Spleen (tissue), 11 donors: Measurements from ENCODE around the gene BCAR3. TPM values are rescaled to one million over a fixed set of nuclear protein-coding genes. Genes with fewer than 3 reads are reported as not detected.

Experiments
- DNase-seq: peaks from one replicate; pipeline ENCODE4 v3.0.0-alpha.2; 2020
- H3K27ac ChIP-seq, 8 donors: fragments of 200-600 bp; sonication (generic) in 7 of 8; 1 replicate in 4 of 8; 2 replicates in 4 of 8; pipeline versions ENCODE4 v1.5.0 to v1.8.0; 2016 to 2021; ENCODE audit warnings: inconsistent platforms in 4 of 8, mild to moderate bottlenecking in 4 of 8, moderate library complexity in 1 of 8
- H3K27me3 ChIP-seq, 7 donors: fragments of 200-600 bp; sonication (generic) in 6 of 7; replicated peaks in 1 of 7; 1 replicate in 4 of 7; 2 replicates in 3 of 7; pipeline versions ENCODE4 v1.5.0 to v1.8.0; 2016 to 2021; ENCODE audit warnings: inconsistent platforms in 3 of 7, mild to moderate bottlenecking in 1 of 7
- H3K36me3 ChIP-seq, 6 donors: fragments of 200-600 bp; sonication (generic) in 5 of 6; 1 replicate in 4 of 6; 2 replicates in 2 of 6; pipeline versions ENCODE4 v1.5.0 to v1.8.0; 2016 to 2021; ENCODE audit warnings: inconsistent platforms in 2 of 6
- H3K4me1 ChIP-seq, 6 donors: fragments of 200-600 bp; sonication (generic) in 5 of 6; 1 replicate in 3 of 6; 2 replicates in 3 of 6; pipeline versions ENCODE4 v1.5.0 to v1.8.0; 2016 to 2021; ENCODE audit warnings: inconsistent platforms in 3 of 6
- H3K4me3 ChIP-seq, 8 donors: fragments of 200-600 bp; sonication (generic) in 7 of 8; 1 replicate in 4 of 8; 2 replicates in 4 of 8; pipeline versions ENCODE4 v1.5.0 to v1.8.0; 2016 to 2021; ENCODE audit warnings: inconsistent platforms in 4 of 8, mild to moderate bottlenecking in 4 of 8, moderate library complexity in 2 of 8
- H3K9me3 ChIP-seq, 8 donors: fragments of 200-600 bp; sonication (generic) in 7 of 8; 1 replicate in 4 of 8; 2 replicates in 4 of 8; pipeline versions ENCODE4 v1.5.0 to v1.8.0; 2016 to 2021; ENCODE audit warnings: inconsistent platforms in 4 of 8
- POLR2A ChIP-seq, 3 donors: fragments of 450-650 bp; IDR thresholded peaks; one replicate each; pipeline ENCODE4 v1.5.1; 2017; ENCODE audit warnings: antibody characterized with exemption in 3 of 3, mild to moderate bottlenecking in 1 of 3
- POLR2AphosphoS5 ChIP-seq, 3 donors: sonication (generic); formaldehyde crosslinking; IDR thresholded peaks; one replicate each; pipeline ENCODE4 v1.5.1; 2017; ENCODE audit warnings: antibody characterized with exemption in 3 of 3
- whole genome bisulfite sequencing, 5 donors: extraction: QIAGEN DNeasy Blood & Tissue Kit in 3 of 5; methylation state at CpG; one replicate each; pipeline versions ENCODE4 v1.1.5 to v1.1.7; 2013 to 2018; 5-methylcytosine and 5-hydroxymethylcytosine counted together
- intact Hi-C: fragments of 100-400 bp; cut with DNase I; formaldehyde crosslinking; loops from one replicate; pipeline ENCODE4 v1.15.0; 2023; ENCODE audit warnings: low total_unique reads
- polyA plus RNA-seq, 3 donors: library from polyadenylated mRNA; stranded (reverse); fragments of 200-250 nt; gene quantifications; one replicate each; pipeline ENCODE4 v1.2.1, GENCODE V29; 2013
- total RNA-seq, 7 donors: library from RNA; depleted of rRNA in 3 of 7; stranded (reverse); fragments of >200 nt in 3 of 7; fragmentation: NEBNext Ultra II Directional in 4 of 7; extraction: Animal tissue kit (Norgen Biotek cat#: 25700) in 4 of 7; gene quantifications; one replicate each; pipeline versions ENCODE4 v1.1.0 to v1.2.1, GENCODE V29; 2016 to 2021
- TF ChIP-seq, protein P1 (sequence below), 11 experiments: fragments of 200-600 bp in 7 of 11; fragments of 450-650 bp in 4 of 11; sonication (generic) in 4 of 11; IDR thresholded peaks in 8 of 11; conservative IDR thresholded peaks in 3 of 11; 1 replicate in 7 of 11; 2 replicates in 4 of 11; pipeline versions ENCODE4 v1.4.0 to v1.8.0; 2016 to 2021; ENCODE audit warnings: antibody characterized with exemption in 11 of 11, inconsistent platforms in 4 of 11, mild to moderate bottlenecking in 1 of 11
- donor health status: healthy with polysubstance abuse.
- donor health status: DM: no; HTN: no; CAD: no; lungs with moderate emphysema.
- donor health status: DM: no; HTN: no; CAD: no.
- donor health status: Bipolar disorder and iron deficiency.
- donor health status: healthy.
- donor health status: DM: no; HTN: no; CAD: no.
- donor health status: DM: yes; HTN: yes; CAD: no.

BCAR3 gene
- total and polyA plus RNA-seq, 10 donors = 3.5 to 18.0 (median 11.8) TPM

DNA sequence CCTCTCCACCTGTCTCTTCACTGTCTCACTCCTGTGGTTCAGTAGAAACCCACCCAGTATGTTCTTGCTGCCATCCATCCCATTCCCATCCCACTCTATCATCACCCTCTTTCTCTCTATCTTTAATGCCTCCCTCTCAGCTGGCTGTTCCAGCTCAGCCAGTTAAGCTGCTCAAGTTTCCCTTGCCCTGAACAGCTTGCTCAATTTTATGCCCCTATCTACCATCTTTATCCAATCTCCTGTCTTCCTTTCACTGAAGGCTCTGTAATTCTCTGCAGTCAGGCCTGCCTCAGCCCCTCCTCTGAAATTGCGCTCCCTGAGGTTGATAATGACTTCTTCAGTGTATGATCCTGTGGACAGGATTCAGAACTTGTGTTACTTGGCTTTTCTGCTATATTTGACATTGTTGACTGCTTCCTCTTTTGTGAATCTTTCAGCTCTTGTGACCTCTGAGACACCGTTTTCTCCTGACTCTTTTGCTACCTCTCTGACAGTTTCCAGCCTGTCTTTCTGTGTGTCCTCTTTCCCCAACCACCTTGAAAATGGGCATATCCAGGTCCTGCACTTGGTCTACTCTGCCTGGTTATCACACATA lies 13.9 kb upstream of the BCAR3 start:
- Histone ChIP-seq H3K4me1 (peaks cover 17 to 58% (median 37%) of the 10 kb centered on the region in 6 donors), H3K36me3 (no peaks in the 10 kb centered on the region), H3K9me3 (no peaks in the 10 kb centered on the region), H3K27me3 (no peaks in the 10 kb centered on the region), H3K27ac (peak overlapping the region in 1 of 8 donors; percentile 19), H3K4me3 (no peak overlapping the region)
- WGBS, 5 donors = 41 to 59% (median 53%) methylated on average over 2 of the region's 2 CpGs
- DNase-seq = no peak
- intact Hi-C loops = no loop called here
- TF ChIP-seq POLR2AphosphoS5 (IDR thresholded peaks at IDR 0.05) (no peak), POLR2A (IDR thresholded peaks at IDR 0.05) (no peak)
- TF ChIP-seq, protein P1, sequence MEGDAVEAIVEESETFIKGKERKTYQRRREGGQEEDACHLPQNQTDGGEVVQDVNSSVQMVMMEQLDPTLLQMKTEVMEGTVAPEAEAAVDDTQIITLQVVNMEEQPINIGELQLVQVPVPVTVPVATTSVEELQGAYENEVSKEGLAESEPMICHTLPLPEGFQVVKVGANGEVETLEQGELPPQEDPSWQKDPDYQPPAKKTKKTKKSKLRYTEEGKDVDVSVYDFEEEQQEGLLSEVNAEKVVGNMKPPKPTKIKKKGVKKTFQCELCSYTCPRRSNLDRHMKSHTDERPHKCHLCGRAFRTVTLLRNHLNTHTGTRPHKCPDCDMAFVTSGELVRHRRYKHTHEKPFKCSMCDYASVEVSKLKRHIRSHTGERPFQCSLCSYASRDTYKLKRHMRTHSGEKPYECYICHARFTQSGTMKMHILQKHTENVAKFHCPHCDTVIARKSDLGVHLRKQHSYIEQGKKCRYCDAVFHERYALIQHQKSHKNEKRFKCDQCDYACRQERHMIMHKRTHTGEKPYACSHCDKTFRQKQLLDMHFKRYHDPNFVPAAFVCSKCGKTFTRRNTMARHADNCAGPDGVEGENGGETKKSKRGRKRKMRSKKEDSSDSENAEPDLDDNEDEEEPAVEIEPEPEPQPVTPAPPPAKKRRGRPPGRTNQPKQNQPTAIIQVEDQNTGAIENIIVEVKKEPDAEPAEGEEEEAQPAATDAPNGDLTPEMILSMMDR (IDR thresholded peaks at IDR 0.05 in 8 of 11, conservative IDR thresholded peaks at IDR 0.05 in 3 of 11) = no peak

DNA sequence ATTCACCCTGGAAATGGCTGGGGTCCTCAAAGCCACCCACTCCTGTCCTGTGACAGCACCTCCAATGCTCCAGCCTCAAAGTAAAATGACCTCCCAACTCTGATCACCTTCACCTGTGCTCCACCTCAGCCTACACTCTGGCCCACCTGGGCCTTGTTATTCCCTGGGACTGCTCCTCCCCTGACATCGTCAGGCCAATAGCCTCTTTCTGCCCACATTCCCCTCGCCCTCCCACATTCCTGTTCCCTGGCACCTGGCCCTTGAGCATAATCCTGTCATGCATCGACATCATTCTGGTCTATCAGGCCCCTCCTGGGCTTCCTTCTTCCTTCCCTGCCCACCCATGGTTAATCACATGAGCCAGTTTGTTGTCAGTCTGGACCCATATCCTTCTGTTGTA lies 13.2 kb upstream of the BCAR3 start:
- WGBS, 5 donors = 73 to 81% (median 78%) methylated on average over 3 of the region's 3 CpGs
- no peaks in the 10 kb centered on the region for H3K27me3 ChIP-seq
- TF ChIP-seq, protein P1 (IDR thresholded peaks at IDR 0.05 in 8 of 11, conservative IDR thresholded peaks at IDR 0.05 in 3 of 11) = no peak
- TF ChIP-seq POLR2A (IDR thresholded peaks at IDR 0.05) (no peak), POLR2AphosphoS5 (IDR thresholded peaks at IDR 0.05) (no peak)
- no peaks in the 10 kb centered on the region for H3K36me3 ChIP-seq
- peak overlapping the region in 1 of 8 donors; percentile 19 for H3K27ac ChIP-seq
- H3K4me3 ChIP-seq = no peak overlapping the region
- intact Hi-C loops = no loop called here
- H3K4me1 ChIP-seq = peaks cover 17 to 58% (median 37%) of the 10 kb centered on the region in 6 donors
- H3K9me3 ChIP-seq = no peaks in the 10 kb centered on the region
- DNase-seq = no peak

DNA sequence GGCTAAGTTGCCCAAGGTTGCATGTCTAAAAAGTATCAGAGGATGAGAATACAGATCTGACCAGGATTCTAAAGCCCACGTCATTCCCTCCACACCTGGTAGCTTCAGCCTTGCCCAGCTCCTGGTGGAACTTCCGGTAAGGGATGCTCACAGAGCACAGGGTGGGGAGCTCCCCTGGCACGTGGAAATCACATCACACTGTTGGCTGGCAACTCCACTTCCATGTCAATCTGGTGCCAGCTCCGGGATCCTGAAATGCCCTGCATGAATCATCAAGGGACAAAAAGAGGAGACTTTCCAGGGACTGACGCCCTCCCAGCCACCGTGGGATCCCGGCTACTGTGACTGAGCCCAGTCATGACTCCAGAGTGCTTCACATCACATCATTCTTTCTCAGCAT lies 12.4 kb upstream of the BCAR3 start:
- TF ChIP-seq POLR2A (IDR thresholded peaks at IDR 0.05) (no peak), POLR2AphosphoS5 (IDR thresholded peaks at IDR 0.05) (no peak)
- TF ChIP-seq, protein P1 (IDR thresholded peaks at IDR 0.05 in 8 of 11, conservative IDR thresholded peaks at IDR 0.05 in 3 of 11) = no peak

DNA sequence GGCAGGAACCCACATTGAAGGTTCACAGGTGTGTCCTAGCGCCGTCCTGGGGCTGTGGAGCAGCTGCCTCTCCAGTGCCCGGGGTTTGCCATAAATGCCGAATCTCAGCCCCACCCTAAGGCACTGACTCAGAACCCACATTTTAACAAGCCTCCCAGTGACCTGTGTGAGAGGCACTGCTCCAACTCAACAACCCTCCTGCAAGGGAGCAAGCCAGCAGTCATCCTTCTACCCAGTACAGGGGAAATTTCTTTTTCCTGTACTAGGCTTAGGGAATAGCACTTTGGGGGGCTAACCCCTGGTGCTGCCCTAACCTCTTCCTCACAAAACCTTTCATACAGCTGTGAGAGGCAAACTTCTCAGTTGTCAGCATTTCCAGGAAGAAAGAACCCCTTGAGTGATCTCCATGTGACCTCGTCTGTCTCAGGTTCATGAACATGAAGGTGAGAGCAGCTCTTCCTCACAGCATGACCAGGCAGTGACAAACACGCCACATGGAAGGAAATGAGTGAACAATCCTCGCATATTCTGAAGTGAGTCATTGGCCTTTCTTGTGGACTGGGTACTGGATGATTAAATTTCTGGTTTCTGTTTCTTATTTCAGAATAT lies 11.4 kb upstream of the BCAR3 start:
- 43 to 55% (median 51%) methylated on average over 7 of the region's 7 CpGs for WGBS, 5 donors
- H3K9me3 ChIP-seq = no peaks in the 10 kb centered on the region
- intact Hi-C loops = no loop called here
- H3K4me3 ChIP-seq = no peak overlapping the region
- no peak for DNase-seq
- H3K4me1 ChIP-seq = peaks cover 17 to 61% (median 37%) of the 10 kb centered on the region in 6 donors
- TF ChIP-seq, protein P1 (IDR thresholded peaks at IDR 0.05 in 8 of 11, conservative IDR thresholded peaks at IDR 0.05 in 3 of 11) = no peak
- no peak for TF ChIP-seq POLR2AphosphoS5 (IDR thresholded peaks at IDR 0.05)
- TF ChIP-seq POLR2A (IDR thresholded peaks at IDR 0.05) = no peak
- no peaks in the 10 kb centered on the region for H3K36me3 ChIP-seq
- H3K27ac ChIP-seq = peak overlapping the region in 5 of 8 donors; percentile 12 to 59 (median 46)
- no peaks in the 10 kb centered on the region for H3K27me3 ChIP-seq

More for the DNA sequence above, 12.4 kb upstream of the BCAR3 start:
- Histone ChIP-seq H3K9me3 (no peaks in the 10 kb centered on the region), H3K27ac (no peak overlapping the region), H3K4me1 (peaks cover 17 to 61% (median 37%) of the 10 kb centered on the region in 6 donors), H3K4me3 (no peak overlapping the region), H3K36me3 (no peaks in the 10 kb centered on the region), H3K27me3 (no peaks in the 10 kb centered on the region)
- WGBS, 5 donors = 60 to 87% (median 81%) methylated on average over 7 of the region's 7 CpGs
- no peak for DNase-seq
- intact Hi-C loops = no loop called here
